ENCODE measurements around the gene IL17RE.

The IL17RE gene

DNA sequence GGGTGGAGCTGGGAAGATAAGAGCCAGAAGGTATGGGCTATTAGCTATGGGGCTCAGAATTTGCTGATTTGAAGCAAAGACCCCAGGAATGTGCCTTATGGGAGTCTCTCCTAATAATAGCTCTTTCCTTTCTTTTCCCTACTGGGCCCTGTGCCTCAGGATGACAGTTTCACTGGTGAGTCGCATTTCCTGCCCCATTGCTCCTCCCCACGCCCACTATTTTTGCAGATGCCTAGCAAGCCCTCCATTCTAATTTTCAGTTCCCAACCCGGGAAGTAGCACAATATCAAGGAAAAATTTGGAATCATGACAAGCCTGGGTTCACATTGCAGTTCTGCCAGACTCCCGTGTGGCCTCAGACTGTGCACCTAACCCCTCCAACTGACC, 583 bp downstream of the IL17RE start:
- no peak for DNase-seq (ENCODE audit: low spot score)
- TF ChIP-seq CTCF (IDR thresholded peaks at IDR 0.05; ENCODE audit: extremely low read depth, missing control alignments) = no peak

- no peak for TF ChIP-seq CTCF (IDR thresholded peaks at IDR 0.05; ENCODE audit: extremely low read depth, missing control alignments)
- no peak for DNase-seq (ENCODE audit: low spot score)
These were observed 1.3 kb downstream of the IL17RE start for GRCh38 chr3:9903904-9904303.

DNA sequence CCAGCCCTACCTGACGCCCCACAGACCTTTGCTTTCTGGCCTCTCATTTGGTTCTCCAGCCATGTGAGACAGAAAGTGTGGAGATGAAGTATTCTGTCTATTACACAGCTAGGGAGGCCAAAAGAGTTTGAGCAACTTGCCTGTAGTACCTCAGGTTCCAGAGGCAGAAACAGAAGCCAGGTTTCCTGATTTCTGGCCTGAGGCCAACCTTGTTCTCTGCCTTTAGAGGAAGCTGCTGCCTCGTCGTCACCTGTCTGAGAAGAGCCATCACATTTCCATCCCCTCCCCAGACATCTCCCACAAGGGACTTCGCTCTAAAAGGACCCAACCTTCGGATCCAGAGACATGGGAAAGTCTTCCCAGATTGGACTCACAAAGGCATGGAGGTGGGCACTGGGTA, 3.8 kb downstream of the IL17RE start:
- DNase-seq (ENCODE audit: low spot score) = no peak
- TF ChIP-seq CTCF (IDR thresholded peaks at IDR 0.05; ENCODE audit: extremely low read depth, missing control alignments) = no peak

DNA sequence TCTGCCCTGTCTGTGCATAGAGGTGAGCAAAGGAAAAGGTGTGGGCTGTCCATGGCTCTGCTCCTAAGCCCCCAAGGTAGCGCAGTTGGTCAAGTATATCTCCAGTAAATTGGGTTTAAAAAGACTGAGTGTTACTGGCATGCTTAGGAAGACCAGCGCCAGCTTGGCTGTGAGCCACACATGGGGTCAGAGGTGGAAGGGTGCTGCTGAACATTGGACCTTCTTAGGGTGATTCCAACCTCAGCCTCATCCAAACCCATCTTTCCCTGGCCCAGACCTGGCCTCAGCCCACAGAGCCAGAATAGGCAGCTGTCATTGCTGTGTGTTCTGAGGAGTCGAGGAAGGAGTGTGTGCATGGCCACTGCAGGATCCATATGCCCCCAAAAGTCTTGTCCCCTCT, 5.6 kb downstream of the IL17RE start:
- no peak for TF ChIP-seq CTCF (IDR thresholded peaks at IDR 0.05; ENCODE audit: extremely low read depth, missing control alignments)
- DNase-seq (ENCODE audit: low spot score) = no peak

- TF ChIP-seq CTCF (IDR thresholded peaks at IDR 0.05; ENCODE audit: extremely low read depth, missing control alignments) = no peak
- DNase-seq (ENCODE audit: low spot score) = no peak
These were observed 6.8 kb downstream of the IL17RE start for GRCh38 chr3:9909221-9910013.

- DNase-seq (ENCODE audit: low spot score) = no peak
- no peak for TF ChIP-seq CTCF (IDR thresholded peaks at IDR 0.05; ENCODE audit: extremely low read depth, missing control alignments)
These were observed 9.2 kb downstream of the IL17RE start for GRCh38 chr3:9911863-9912262.

GRCh38 chr3:9912294-9912935, 9.8 kb downstream of the IL17RE start:
- DNase-seq (ENCODE audit: low spot score) = no peak
- no peak for TF ChIP-seq CTCF (IDR thresholded peaks at IDR 0.05; ENCODE audit: extremely low read depth, missing control alignments)

All from GM20000 (cell line).